Colonic mucosa (tissue), 4 donors: ENCODE results near the gene PHACTR1. TPM values are rescaled to one million over a fixed set of nuclear protein-coding genes. Genes with fewer than 3 reads are reported as not detected.

ENCODE experiments used
- DNase-seq: peaks from one replicate; pipeline ENCODE4 v3.0.0-alpha.2; 2020
- H3K27ac ChIP-seq: fragments of 200-600 bp; one replicate; pipeline ENCODE4 v1.8.0; 2021
- H3K27me3 ChIP-seq: fragments of 200-600 bp; one replicate; pipeline ENCODE4 v1.8.0; 2021
- H3K36me3 ChIP-seq: fragments of 200-600 bp; one replicate; pipeline ENCODE4 v1.8.0; 2021
- H3K4me1 ChIP-seq: fragments of 200-600 bp; one replicate; pipeline ENCODE4 v1.8.0; 2021; ENCODE audit warnings: mild to moderate bottlenecking
- H3K4me3 ChIP-seq: fragments of 200-600 bp; one replicate; pipeline ENCODE4 v1.8.0; 2021
- H3K9ac ChIP-seq, 2 donors: one replicate each; pipeline ENCODE4 v1.7.0; 2013; ENCODE audit warnings: control low read depth in 2 of 2, low read depth in 2 of 2, low read length in 2 of 2
- H3K9me3 ChIP-seq: fragments of 200-600 bp; one replicate; pipeline ENCODE4 v1.8.0; 2021
- CTCF ChIP-seq: fragments of 200-600 bp; IDR thresholded peaks from one replicate; pipeline ENCODE4 v1.8.0; 2022; ENCODE audit warnings: antibody characterized with exemption, mild to moderate bottlenecking
- intact Hi-C: fragments of 100-400 bp; cut with DNase I; formaldehyde crosslinking; loops from one replicate; pipeline ENCODE4 v1.14.1; 2022
- total RNA-seq, 2 donors: library from RNA; stranded (reverse); fragmentation: NEBNext Ultra II Directional in 1 of 2; extraction: Animal tissue kit (Norgen Biotek cat#: 25700) in 1 of 2; gene quantifications; one replicate each; pipeline ENCODE4 v1.2.1, GENCODE V29; 2021
- donor health status: healthy.
- donor health status: DM: no; HTN: no; CAD: no.
- donor health status: DM: no; HTN: no; CAD: no.

The PHACTR1 gene
- total RNA-seq, 2 donors from 2014 or later, result 1.7 to 2.2 TPM

- no peak for DNase-seq
- Histone ChIP-seq H3K36me3 (no peaks in the 10 kb centered on the region), H3K9me3 (no peaks in the 10 kb centered on the region), H3K4me3 (no peak overlapping the region), H3K4me1 (no peaks in the 10 kb centered on the region), H3K9ac (no peak overlapping the region), H3K27ac (no peak overlapping the region), H3K27me3 (no peaks in the 10 kb centered on the region)
- intact Hi-C loops, result no loop called here
- no peak for TF ChIP-seq CTCF
Observed at GRCh38 chr6:13094781-13095425, 378.3 kb downstream of the PHACTR1 start.

- Histone ChIP-seq H3K9me3 (no peaks in the 10 kb centered on the region), H3K9ac (no peak overlapping the region), H3K27me3 (no peaks in the 10 kb centered on the region), H3K36me3 (no peaks in the 10 kb centered on the region), H3K27ac (no peak overlapping the region), H3K4me1 (no peaks in the 10 kb centered on the region), H3K4me3 (no peak overlapping the region)
- intact Hi-C loops, result no loop called here
- no peak for DNase-seq
- no peak for TF ChIP-seq CTCF
Observed at GRCh38 chr6:13096084-13096483, 379.5 kb downstream of the PHACTR1 start.

- no peaks in the 10 kb centered on the region for H3K9me3 ChIP-seq
- no peaks in the 10 kb centered on the region for H3K4me1 ChIP-seq
- no peak for DNase-seq
- intact Hi-C loops, result no loop called here
- H3K27me3 ChIP-seq, result no peaks in the 10 kb centered on the region
- H3K27ac ChIP-seq, result no peak overlapping the region
- no peaks in the 10 kb centered on the region for H3K36me3 ChIP-seq
- no peak overlapping the region for H3K9ac ChIP-seq
- no peak for TF ChIP-seq CTCF
- H3K4me3 ChIP-seq, result no peak overlapping the region
Observed at GRCh38 chr6:13097454-13097853, 380.9 kb downstream of the PHACTR1 start.

GRCh38 chr6:13098006-13098405, 381.4 kb downstream of the PHACTR1 start:
- Histone ChIP-seq H3K36me3 (no peaks in the 10 kb centered on the region), H3K27ac (no peak overlapping the region), H3K9ac (no peak overlapping the region), H3K4me3 (no peak overlapping the region), H3K27me3 (no peaks in the 10 kb centered on the region), H3K4me1 (no peaks in the 10 kb centered on the region), H3K9me3 (no peaks in the 10 kb centered on the region)
- TF ChIP-seq CTCF, result no peak
- intact Hi-C loops, result no loop called here
- no peak for DNase-seq

- Histone ChIP-seq H3K36me3 (no peaks in the 10 kb centered on the region), H3K27ac (no peak overlapping the region), H3K4me3 (no peak overlapping the region), H3K9ac (no peak overlapping the region), H3K4me1 (no peaks in the 10 kb centered on the region), H3K9me3 (no peaks in the 10 kb centered on the region), H3K27me3 (no peaks in the 10 kb centered on the region)
- no peak for TF ChIP-seq CTCF
- intact Hi-C loops, result no loop called here
- no peak for DNase-seq
Observed at GRCh38 chr6:13098793-13099570, 382.4 kb downstream of the PHACTR1 start.
